ENCODE measurements around the gene DEFB126.
"Not testable (repeated sequence)": the region's sequence is repeated elsewhere in the genome, so short reads cannot be mapped to it uniquely, and the experiment has no call there.

Gene DEFB126, protein sequence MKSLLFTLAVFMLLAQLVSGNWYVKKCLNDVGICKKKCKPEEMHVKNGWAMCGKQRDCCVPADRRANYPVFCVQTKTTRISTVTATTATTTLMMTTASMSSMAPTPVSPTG

GRCh38 chr20:142290-142689 is at the start of gene DEFB126:
Gene DEFB126, plus strand, starts transcription at chr20:142590. Its CDS starts 39 bp downstream, at chr20:142629.
- no peak for DNase-seq (ENCODE audit: low read depth)

GRCh38 chr20:93641-94040 is 48.7 kb upstream of the DEFB126 start:
- no peak for DNase-seq (ENCODE audit: low read depth)

- no peak for DNase-seq (ENCODE audit: low read depth)
Observed at GRCh38 chr20:95215-95614, 47.2 kb upstream of the DEFB126 start.

DNA sequence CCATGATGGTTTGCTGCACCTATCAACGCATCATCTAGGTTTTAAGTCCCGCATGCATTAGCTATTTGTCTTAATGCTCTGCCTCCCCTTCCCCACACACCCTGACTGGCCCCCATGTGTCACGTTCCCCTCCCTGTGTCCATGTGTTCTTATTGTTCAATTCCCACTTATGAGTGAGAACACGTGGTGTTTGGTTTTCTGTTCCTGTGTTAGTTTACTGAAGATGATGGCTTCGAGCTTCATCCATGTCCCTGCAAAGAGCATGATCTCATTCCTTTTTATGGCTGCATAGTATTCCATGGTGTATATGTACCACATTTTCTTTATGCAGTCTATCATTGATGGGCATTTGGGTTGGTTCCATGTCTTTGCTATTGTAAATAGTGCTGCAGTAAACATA is 44.7 kb upstream of the DEFB126 start:
- not testable (repeated sequence) for DNase-seq (ENCODE audit: low read depth)

- DNase-seq (ENCODE audit: low read depth) = no peak
Observed at GRCh38 chr20:101975-102374, 40.4 kb upstream of the DEFB126 start.

- no peak for DNase-seq (ENCODE audit: low read depth)
Observed at GRCh38 chr20:103456-103855, 38.9 kb upstream of the DEFB126 start.

GRCh38 chr20:112396-112795 is 30.0 kb upstream of the DEFB126 start:
- no peak for DNase-seq (ENCODE audit: low read depth)

DNA sequence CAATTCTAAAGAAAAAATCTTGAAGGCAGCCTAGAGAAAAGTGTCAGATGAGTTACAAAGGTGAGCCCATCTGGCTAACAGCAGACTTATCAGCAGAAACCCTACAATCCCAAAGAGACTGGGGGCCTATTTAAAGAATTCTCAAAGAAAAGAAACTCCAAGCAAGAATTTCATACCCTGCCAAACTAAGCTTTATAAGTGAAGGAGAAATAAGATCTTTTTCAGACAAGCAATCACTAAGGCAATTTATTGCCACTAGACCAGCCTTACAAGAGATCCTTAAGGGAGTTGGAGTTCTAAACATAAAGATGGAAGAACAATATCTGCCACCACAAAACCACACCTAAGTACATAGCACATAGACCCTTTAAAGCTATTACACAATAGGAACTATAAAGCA is 24.9 kb upstream of the DEFB126 start:
- no peak for DNase-seq (ENCODE audit: low read depth)

DNA sequence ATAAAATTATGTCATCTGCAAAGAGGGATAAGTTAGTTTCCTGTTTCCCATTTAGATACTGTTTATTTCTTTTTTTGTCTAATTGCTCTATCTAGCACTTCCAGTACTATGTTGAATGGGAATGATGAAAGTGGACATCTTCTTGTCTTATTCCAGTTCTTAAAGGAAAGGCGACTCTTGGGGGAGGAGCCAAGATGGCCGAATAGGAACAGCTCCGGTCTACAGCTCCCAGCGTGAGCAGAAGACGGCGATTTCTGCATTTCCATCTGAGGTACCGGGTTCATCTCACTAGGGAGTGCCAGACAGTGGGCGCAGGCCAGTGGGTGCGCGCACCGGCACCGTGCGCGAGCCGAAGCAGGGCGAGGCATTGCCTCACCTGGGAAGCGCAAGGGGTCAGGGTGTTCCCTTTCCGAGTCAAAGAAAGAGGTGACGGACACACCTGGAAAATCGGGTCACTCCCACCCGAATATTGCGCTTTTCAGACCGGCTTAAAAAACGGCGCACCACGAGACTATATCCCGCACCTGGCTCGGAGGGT is 12.5 kb upstream of the DEFB126 start:
- not testable (repeated sequence) for DNase-seq (ENCODE audit: low read depth)

- no peak for DNase-seq (ENCODE audit: low read depth)
Observed at GRCh38 chr20:137668-138490, 4.5 kb upstream of the DEFB126 start.

GRCh38 chr20:145877-146276 is 3.5 kb downstream of the DEFB126 start:
- no peak for DNase-seq (ENCODE audit: low read depth)

DNA sequence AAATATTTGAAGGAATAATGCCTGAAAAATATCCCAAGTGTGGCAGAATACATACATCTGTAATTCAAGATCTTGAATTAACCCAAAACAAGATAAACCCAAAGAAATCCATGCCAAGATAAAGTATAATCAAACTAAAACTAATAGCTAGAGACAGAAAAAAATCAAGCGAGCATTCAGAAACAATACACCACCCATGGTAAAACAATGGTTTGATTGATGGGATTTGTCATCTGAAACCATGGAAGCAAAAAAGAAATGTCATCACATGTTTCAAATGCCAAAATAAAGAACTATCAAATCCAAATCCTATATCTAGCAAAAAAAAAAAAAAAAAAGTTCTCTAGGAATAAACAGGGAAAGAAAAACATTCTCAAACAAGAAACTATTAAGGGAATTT is 9.7 kb downstream of the DEFB126 start:
- no peak for DNase-seq (ENCODE audit: low read depth)

DNA sequence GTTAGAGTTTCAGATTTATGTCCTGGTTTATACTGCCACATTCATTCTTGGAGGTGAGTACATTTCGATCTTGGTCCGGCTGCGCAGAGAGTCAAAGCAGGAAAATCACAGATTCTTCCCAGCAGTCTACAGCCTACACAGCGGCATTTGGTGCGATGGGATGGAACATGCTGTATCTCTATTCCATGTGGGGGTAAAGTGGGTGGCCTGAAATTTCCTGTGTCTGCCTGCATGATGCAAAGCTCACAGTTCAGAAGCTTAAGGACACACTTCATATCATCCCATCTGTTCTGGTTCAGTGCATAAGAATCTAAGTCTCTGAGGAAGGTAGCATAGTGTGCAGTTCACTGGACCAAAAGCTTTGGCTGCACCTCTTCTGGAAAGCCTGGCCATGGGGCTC is 14.8 kb downstream of the DEFB126 start, which contains the start of gene DEFB127:
TSS of gene DEFB127 (plus strand) at position 301 of the 400 bp plus-strand sequence. CDS start at position 392, 91 bp downstream.
- no peak for DNase-seq (ENCODE audit: low read depth)

DNA sequence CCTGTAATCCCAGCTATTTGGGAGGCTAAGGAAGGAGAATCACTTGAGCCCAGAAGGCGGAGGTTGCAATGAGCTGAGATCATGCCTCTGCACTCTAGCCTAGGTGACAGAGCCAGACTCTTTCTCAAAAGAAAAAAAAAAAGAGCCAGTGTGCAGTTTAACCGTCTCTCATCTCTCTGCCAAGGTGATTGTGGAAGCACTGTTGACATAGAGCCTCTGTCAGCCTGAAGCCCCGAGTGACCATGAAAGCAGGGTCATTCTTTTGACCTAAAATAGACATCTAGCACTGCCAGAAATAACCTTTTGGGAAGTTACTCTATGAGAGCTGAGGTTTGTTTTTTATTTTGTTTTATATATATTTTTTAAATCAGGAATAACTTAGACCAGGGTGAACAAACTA is 22.2 kb downstream of the DEFB126 start:
- no peak for DNase-seq (ENCODE audit: low read depth)

GRCh38 chr20:168876-169275 is 26.5 kb downstream of the DEFB126 start:
- DNase-seq (ENCODE audit: low read depth) = no peak

GRCh38 chr20:184288-184687 is 41.9 kb downstream of the DEFB126 start:
- DNase-seq (ENCODE audit: low read depth) = no peak

- no peak for DNase-seq (ENCODE audit: low read depth)
Observed at GRCh38 chr20:187733-188132, 45.3 kb downstream of the DEFB126 start.

- no peak for DNase-seq (ENCODE audit: low read depth)
Observed at GRCh38 chr20:189611-190010, 47.2 kb downstream of the DEFB126 start, which contains the start of gene DEFB128. Gene DEFB128, minus strand, starts transcription at chr20:189711. Its CDS starts 88 bp downstream, at chr20:189623.
